BLaER1 treated with 17β-estradiol and CSF1 and Interleukin-3, amounts not matched to agents 10 nM and 100 nM (cell line): Measurements from ENCODE around the gene SH3GL1.

Experiments used
- H3K27ac ChIP-seq, 11 experiments: shearing (Covaris generic); formaldehyde crosslinking; 2 replicates each; pipeline ENCODE4 v1.8.1; 2022
- H3K27me3 ChIP-seq, 11 experiments: shearing (Covaris generic); formaldehyde crosslinking; 2 replicates each; pipeline ENCODE4 v1.8.1; 2022
- H3K36me3 ChIP-seq, 11 experiments: shearing (Covaris generic); formaldehyde crosslinking; 2 replicates each; pipeline ENCODE4 v1.8.1; 2022
- H3K4me1 ChIP-seq, 10 experiments: shearing (Covaris generic); formaldehyde crosslinking; 2 replicates each; pipeline ENCODE4 v1.8.1; 2022
- H3K4me2 ChIP-seq, 11 experiments: shearing (Covaris generic); formaldehyde crosslinking; 2 replicates each; pipeline ENCODE4 v1.8.1; 2022
- H3K4me3 ChIP-seq, 10 experiments: shearing (Covaris generic); formaldehyde crosslinking; 2 replicates each; pipeline ENCODE4 v1.8.1; 2022
- H3K9ac ChIP-seq, 11 experiments: shearing (Covaris generic); formaldehyde crosslinking; 2 replicates each; pipeline ENCODE4 v1.8.1; 2022
- H3K9me3 ChIP-seq, 11 experiments: shearing (Covaris generic); formaldehyde crosslinking; replicated peaks in 1 of 11; 2 replicates each; pipeline ENCODE4 v1.8.1; 2022
- H4K20me1 ChIP-seq, 11 experiments: shearing (Covaris generic); formaldehyde crosslinking; 2 replicates each; pipeline ENCODE4 v1.8.1; 2022
- Cebpa-rat ChIP-seq, 11 experiments: shearing (Covaris generic); IDR thresholded peaks; 2 replicates each; pipeline ENCODE4 v1.8.1; 2022

Gene SH3GL1

GRCh38 chr19:4409123-4409933, 9.0 kb upstream of the SH3GL1 start:
- Histone ChIP-seq H3K4me3 (no peak overlapping the region), H3K9me3 (no peaks in the 10 kb centered on the region), H4K20me1 (peaks cover 0 to 100% (median 100%) of the 10 kb centered on the region in 11 experiments; a peak in 18 of 22 replicates), H3K27me3 (no peaks in the 10 kb centered on the region), H3K27ac (no peak overlapping the region), H3K9ac (peak overlapping the region in 2 of 11 experiments; percentile 22 to 23; a peak in 3 of 22 replicates), H3K4me1 (peaks cover 2 to 26% (median 21%) of the 10 kb centered on the region in 10 experiments; a peak in 19 of 20 replicates), H3K4me2 (no peak overlapping the region), H3K36me3 (peaks cover 37 to 100% (median 94%) of the 10 kb centered on the region in 11 experiments)
- no peak for TF ChIP-seq Cebpa-rat (IDR thresholded peaks at IDR 0.05)

DNA sequence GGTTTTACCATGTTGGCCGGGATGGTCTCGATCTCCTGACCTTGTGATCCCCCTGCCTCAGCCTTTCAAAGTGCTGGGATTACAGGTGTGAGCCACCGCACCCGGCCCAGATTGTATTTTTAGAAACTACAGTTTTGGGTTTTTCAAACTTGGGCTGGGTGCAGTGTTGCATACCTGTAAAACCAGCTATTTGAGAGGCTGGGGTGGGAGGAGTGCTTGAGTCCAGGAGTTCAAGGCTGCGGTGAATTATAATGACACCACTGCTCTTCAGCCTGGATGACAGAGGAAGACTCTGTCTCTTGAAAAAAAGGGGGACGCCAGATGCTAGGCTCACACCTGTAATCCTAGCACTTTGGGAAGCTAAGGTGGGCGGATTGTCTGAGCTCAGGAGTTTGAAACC, 6.3 kb upstream of the SH3GL1 start:
- peaks cover 22 to 80% (median 67%) of the 10 kb centered on the region in 11 experiments for H3K36me3 ChIP-seq
- H3K27ac ChIP-seq, result no peak overlapping the region
- no peak overlapping the region for H3K4me3 ChIP-seq
- H4K20me1 ChIP-seq, result peaks cover 0 to 90% (median 86%) of the 10 kb centered on the region in 11 experiments; a peak in 17 of 22 replicates
- no peaks in the 10 kb centered on the region for H3K9me3 ChIP-seq
- peak overlapping the region in 2 of 11 experiments; percentile 95 to 98; a peak in 1 of 22 replicates for H3K4me2 ChIP-seq
- H3K9ac ChIP-seq, result peak overlapping the region in 1 of 11 experiments; percentile 17; a peak in 2 of 22 replicates
- H3K4me1 ChIP-seq, result peaks cover 18 to 41% (median 37%) of the 10 kb centered on the region in 10 experiments
- H3K27me3 ChIP-seq, result no peaks in the 10 kb centered on the region
- no peak for TF ChIP-seq Cebpa-rat (IDR thresholded peaks at IDR 0.05)

- Histone ChIP-seq H3K4me2 (peak overlapping the region in 9 of 11 experiments; percentile 86 to 98 (median 94); a peak in 16 of 22 replicates), H3K27ac (no peak overlapping the region), H3K4me3 (no peak overlapping the region), H3K9ac (peak overlapping the region in 6 of 11 experiments; percentile 12 to 99 (median 72); a peak in 7 of 22 replicates), H3K4me1 (peaks cover 25 to 47% (median 44%) of the 10 kb centered on the region in 10 experiments), H4K20me1 (peaks cover 0 to 84% (median 79%) of the 10 kb centered on the region in 11 experiments; a peak in 17 of 22 replicates), H3K36me3 (peaks cover 21 to 73% (median 61%) of the 10 kb centered on the region in 11 experiments), H3K27me3 (no peaks in the 10 kb centered on the region), H3K9me3 (no peaks in the 10 kb centered on the region)
- no peak for TF ChIP-seq Cebpa-rat (IDR thresholded peaks at IDR 0.05)
Measured at GRCh38 chr19:4405977-4406376, 5.6 kb upstream of the SH3GL1 start.

- Histone ChIP-seq H4K20me1 (peaks cover 9 to 76% (median 66%) of the 10 kb centered on the region in 11 experiments; a peak in 21 of 22 replicates), H3K27me3 (no peaks in the 10 kb centered on the region), H3K4me3 (peak overlapping the region; percentile 90 to 99 (median 96))
Measured at GRCh38 chr19:4403005-4403761, 2.8 kb upstream of the SH3GL1 start.

DNA sequence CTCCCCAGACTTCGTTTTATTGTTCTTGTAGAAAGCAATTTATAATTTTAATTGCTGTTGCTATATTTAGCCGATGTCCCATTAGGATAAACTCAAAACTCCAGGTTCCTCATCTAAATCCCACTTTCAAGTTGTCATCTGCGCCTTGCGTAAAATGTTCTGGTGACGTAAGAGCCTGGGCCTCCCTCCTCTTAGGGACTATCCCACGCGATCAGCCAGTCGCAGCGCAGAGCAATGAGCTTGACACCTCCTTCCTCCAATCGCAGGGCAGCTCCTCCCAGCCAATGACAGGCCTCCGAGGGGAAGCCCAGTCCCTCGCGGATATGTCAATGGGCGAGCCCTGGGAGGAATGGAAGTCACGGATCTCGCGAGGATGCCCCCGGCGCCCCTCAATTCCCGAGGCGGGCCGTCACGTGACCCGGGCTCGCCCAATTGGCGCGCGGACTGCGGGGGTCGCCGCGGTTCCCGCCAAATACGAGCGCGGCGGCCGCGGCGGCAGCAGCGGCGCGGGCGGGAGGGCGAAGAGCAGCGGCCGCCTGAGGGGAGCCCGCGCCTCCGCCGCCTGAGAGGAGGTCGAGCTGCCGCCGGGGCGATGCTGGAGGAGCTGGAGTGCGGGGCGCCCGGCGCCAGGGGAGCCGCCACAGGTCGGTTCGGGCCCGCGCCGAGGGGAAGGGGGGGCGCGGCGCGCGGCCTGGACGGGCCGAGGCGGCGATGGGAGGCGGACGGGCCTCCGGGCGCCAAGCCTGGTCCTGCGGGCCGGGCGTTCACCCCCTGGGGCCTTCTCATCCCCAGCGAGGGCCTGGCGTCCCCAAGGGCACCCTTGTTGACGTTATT, 2.0 kb upstream of the SH3GL1 start, which contains the start of gene CHAF1A:
Gene CHAF1A (plus strand): TSS at position 470 of the 834 bp plus-strand sequence. CDS start 123 bp downstream, at position 593.
- Histone ChIP-seq H3K27ac (peak within 1 kb of the TSS; percentile 71 to 99 (median 97)), H3K4me3 (peak within 1 kb of the TSS; percentile 90 to 99 (median 96)), H3K9ac (peak within 1 kb of the TSS; percentile 90 to 99 (median 98)), H3K4me1 (peaks cover 45 to 73% (median 66%) of the 10 kb centered on the region in 10 experiments), H3K36me3 (peaks cover 9 to 54% (median 37%) of the 10 kb centered on the region in 11 experiments), H3K9me3 (peaks cover 0 to 3% (median 0%) of the 10 kb centered on the region in 11 experiments; a peak in 1 of 22 replicates), H3K4me2 (peak within 1 kb of the TSS; percentile 86 to 98 (median 95)), H3K27me3 (no peaks in the 10 kb centered on the region), H4K20me1 (peaks cover 17 to 76% (median 66%) of the 10 kb centered on the region in 11 experiments)
- peak in 2 of 11 experiments; percentile 57 to 58; a peak in 4 of 22 replicates for TF ChIP-seq Cebpa-rat (IDR thresholded peaks at IDR 0.05)

More at GRCh38 chr19:4403005-4403761, 2.8 kb upstream of the SH3GL1 start:
- Histone ChIP-seq H3K9ac (peak overlapping the region; percentile 90 to 99 (median 98)), H3K27ac (peak overlapping the region; percentile 71 to 99 (median 97); a peak in 21 of 22 replicates), H3K36me3 (peaks cover under 1 to 54% (median 37%) of the 10 kb centered on the region in 11 experiments; a peak in 20 of 22 replicates), H3K4me2 (peak overlapping the region; percentile 86 to 98 (median 95)), H3K9me3 (peaks cover 0 to 3% (median 0%) of the 10 kb centered on the region in 11 experiments; a peak in 1 of 22 replicates), H3K4me1 (peaks cover 37 to 65% (median 60%) of the 10 kb centered on the region in 10 experiments)
- no peak; a peak in 1 of 22 replicates for TF ChIP-seq Cebpa-rat (IDR thresholded peaks at IDR 0.05)

DNA sequence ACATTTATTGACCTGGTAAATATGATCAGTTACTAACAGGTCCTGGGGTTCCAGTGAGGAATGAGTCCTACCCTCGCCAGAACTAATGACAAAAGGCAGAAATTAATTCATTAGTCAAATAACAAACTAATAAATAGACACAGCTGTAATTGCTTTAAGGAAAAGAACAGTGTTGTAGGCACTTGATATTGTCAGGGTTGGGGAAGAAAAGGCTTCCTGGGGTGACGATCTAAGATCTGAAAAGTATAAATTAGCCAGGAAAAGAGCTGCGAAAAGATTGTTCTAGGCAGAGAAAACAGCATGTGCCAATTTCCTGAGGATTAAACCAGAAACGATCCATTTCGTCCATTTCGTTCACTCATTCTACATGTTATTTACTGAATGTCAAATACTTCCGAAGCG, 1.4 kb upstream of the SH3GL1 start:
- Histone ChIP-seq H3K9ac (peak overlapping the region; percentile 74 to 99 (median 96)), H3K27me3 (no peaks in the 10 kb centered on the region), H3K9me3 (peaks cover 0 to 3% (median 0%) of the 10 kb centered on the region in 11 experiments; a peak in 1 of 22 replicates), H3K4me1 (peaks cover 51 to 79% (median 72%) of the 10 kb centered on the region in 10 experiments), H3K27ac (peak overlapping the region; percentile 63 to 97 (median 76)), H3K36me3 (peaks cover 15 to 54% (median 37%) of the 10 kb centered on the region in 11 experiments), H3K4me2 (peak overlapping the region; percentile 80 to 95 (median 82)), H4K20me1 (peaks cover 23 to 76% (median 66%) of the 10 kb centered on the region in 11 experiments), H3K4me3 (peak overlapping the region; percentile 65 to 99 (median 96))
- no peak for TF ChIP-seq Cebpa-rat (IDR thresholded peaks at IDR 0.05)

- peak overlapping the region; percentile 90 to 99 (median 98) for H3K27ac ChIP-seq
- peak overlapping the region; percentile 79 to 100 (median 94) for H3K4me3 ChIP-seq
- H3K27me3 ChIP-seq, result no peaks in the 10 kb centered on the region
- H3K9ac ChIP-seq, result peak overlapping the region; percentile 91 to 100 (median 99)
- H3K36me3 ChIP-seq, result peaks cover 35 to 54% (median 41%) of the 10 kb centered on the region in 11 experiments; a peak in 21 of 22 replicates
- TF ChIP-seq Cebpa-rat (IDR thresholded peaks at IDR 0.05), result no peak
- peaks cover 50 to 71% (median 62%) of the 10 kb centered on the region in 10 experiments for H3K4me1 ChIP-seq
- H3K9me3 ChIP-seq, result peaks cover 0 to 3% (median 0%) of the 10 kb centered on the region in 11 experiments; a peak in 1 of 22 replicates
- peak overlapping the region; percentile 86 to 97 (median 94) for H3K4me2 ChIP-seq
- H4K20me1 ChIP-seq, result peaks cover 43 to 76% (median 66%) of the 10 kb centered on the region in 11 experiments
Measured at GRCh38 chr19:4399812-4400134, 574 bp downstream of the SH3GL1 start.
